ENCODE results near the gene CLRN1. TPM values are rescaled to one million over a fixed set of nuclear protein-coding genes. Genes with fewer than 3 reads are reported as not detected.

CLRN1 gene
- total RNA-seq, 6 donors from 2014 or later = not detected

DNA sequence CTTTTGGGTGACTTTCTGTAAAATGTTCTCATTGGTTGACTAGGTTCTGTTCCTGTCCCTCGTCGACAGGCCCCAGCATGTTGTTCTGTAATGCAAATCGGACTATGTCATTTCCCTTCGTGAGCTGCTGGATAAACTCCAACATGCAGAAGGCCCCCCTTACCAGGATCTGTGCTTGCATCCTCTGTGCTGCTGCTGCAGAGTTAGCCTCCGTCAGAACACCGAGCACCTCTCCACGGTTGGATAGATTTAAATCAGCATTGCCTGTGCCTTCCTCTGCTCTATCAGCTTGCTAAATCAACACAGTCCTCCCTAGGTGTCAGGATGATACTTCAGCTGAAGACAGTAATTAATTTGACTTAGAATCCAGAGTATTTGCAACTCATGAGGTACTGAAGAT is 54.6 kb downstream of the CLRN1 start:
- Histone ChIP-seq H3K4me3 (no peak overlapping the region), H3K27me3 (no peaks in the 10 kb centered on the region), H3K4me1 (no peaks in the 10 kb centered on the region), H3K36me3 (no peaks in the 10 kb centered on the region), H3K27ac (no peak overlapping the region), H3K9me3 (no peaks in the 10 kb centered on the region)
- ATAC-seq (ENCODE audit: low FRiP score in 2 of 2) (no peak), DNase-seq (no peak)
- 38 to 45% methylated on average over 7 of the region's 7 CpGs for WGBS, 2 donors
- TF ChIP-seq POLR2AphosphoS5 (IDR thresholded peaks at IDR 0.05) = no peak
- TF ChIP-seq, protein P1, sequence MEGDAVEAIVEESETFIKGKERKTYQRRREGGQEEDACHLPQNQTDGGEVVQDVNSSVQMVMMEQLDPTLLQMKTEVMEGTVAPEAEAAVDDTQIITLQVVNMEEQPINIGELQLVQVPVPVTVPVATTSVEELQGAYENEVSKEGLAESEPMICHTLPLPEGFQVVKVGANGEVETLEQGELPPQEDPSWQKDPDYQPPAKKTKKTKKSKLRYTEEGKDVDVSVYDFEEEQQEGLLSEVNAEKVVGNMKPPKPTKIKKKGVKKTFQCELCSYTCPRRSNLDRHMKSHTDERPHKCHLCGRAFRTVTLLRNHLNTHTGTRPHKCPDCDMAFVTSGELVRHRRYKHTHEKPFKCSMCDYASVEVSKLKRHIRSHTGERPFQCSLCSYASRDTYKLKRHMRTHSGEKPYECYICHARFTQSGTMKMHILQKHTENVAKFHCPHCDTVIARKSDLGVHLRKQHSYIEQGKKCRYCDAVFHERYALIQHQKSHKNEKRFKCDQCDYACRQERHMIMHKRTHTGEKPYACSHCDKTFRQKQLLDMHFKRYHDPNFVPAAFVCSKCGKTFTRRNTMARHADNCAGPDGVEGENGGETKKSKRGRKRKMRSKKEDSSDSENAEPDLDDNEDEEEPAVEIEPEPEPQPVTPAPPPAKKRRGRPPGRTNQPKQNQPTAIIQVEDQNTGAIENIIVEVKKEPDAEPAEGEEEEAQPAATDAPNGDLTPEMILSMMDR (IDR thresholded peaks at IDR 0.05) = no peak
- TF ChIP-seq POLR2A (IDR thresholded peaks at IDR 0.05) = no peak
- TF ChIP-seq EP300 (IDR thresholded peaks at IDR 0.05) = no peak

GRCh38 chr3:150913133-150913922 is 59.2 kb downstream of the CLRN1 start:
- TF ChIP-seq EP300 (IDR thresholded peaks at IDR 0.05) = no peak
- TF ChIP-seq POLR2AphosphoS5 (IDR thresholded peaks at IDR 0.05) = no peak
- TF ChIP-seq POLR2A (IDR thresholded peaks at IDR 0.05) = no peak
- TF ChIP-seq, protein P1 (IDR thresholded peaks at IDR 0.05) = no peak
- no peaks in the 10 kb centered on the region for H3K27me3 ChIP-seq
- H3K4me3 ChIP-seq = no peak overlapping the region
- 58 to 59% methylated on average over 4 of the region's 4 CpGs for WGBS, 2 donors
- no peaks in the 10 kb centered on the region for H3K9me3 ChIP-seq
- ATAC-seq (ENCODE audit: low FRiP score in 2 of 2) (no peak), DNase-seq (no peak)
- H3K4me1 ChIP-seq = no peaks in the 10 kb centered on the region
- no peak overlapping the region for H3K27ac ChIP-seq
- H3K36me3 ChIP-seq = no peaks in the 10 kb centered on the region

GRCh38 chr3:150912501-150912900 is 60.0 kb downstream of the CLRN1 start:
- no peak for ATAC-seq (ENCODE audit: low FRiP score in 2 of 2)
- 66 to 75% methylated on average over 3 of the region's 3 CpGs for WGBS, 2 donors
- no peak for TF ChIP-seq EP300 (IDR thresholded peaks at IDR 0.05)
- TF ChIP-seq, protein P1 (IDR thresholded peaks at IDR 0.05) = no peak

DNA sequence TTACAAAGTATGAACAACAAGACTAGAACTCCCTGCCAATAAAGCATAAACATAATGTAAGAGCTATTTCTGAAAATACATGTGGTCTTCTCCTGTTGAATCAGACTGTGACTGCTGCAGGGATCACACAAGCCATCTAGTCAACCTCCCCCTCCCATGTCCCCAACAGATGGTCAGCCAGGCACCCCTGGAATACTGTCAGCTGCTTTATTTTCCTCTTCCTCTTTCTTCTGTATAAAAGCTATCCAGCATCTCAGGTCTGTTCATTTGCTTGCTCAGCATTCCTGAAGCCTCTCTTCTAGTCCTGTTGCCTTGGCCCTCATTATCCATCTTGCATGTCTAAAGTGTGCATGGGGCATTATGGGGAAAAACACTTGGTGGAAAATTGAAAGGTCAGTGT is 60.8 kb downstream of the CLRN1 start:
- Histone ChIP-seq H3K27me3 (no peaks in the 10 kb centered on the region), H3K27ac (no peak overlapping the region), H3K36me3 (no peaks in the 10 kb centered on the region), H3K4me3 (no peak overlapping the region), H3K9me3 (no peaks in the 10 kb centered on the region), H3K4me1 (no peaks in the 10 kb centered on the region)
- DNase-seq = no peak
- TF ChIP-seq, protein P1 (IDR thresholded peaks at IDR 0.05) = no peak
- TF ChIP-seq POLR2A (IDR thresholded peaks at IDR 0.05) (no peak), POLR2AphosphoS5 (IDR thresholded peaks at IDR 0.05) (no peak), EP300 (IDR thresholded peaks at IDR 0.05) (no peak)
- no peak for ATAC-seq (ENCODE audit: low FRiP score in 2 of 2)

More at GRCh38 chr3:150912501-150912900, 60.0 kb downstream of the CLRN1 start:
- Histone ChIP-seq H3K27ac (no peak overlapping the region), H3K9me3 (no peaks in the 10 kb centered on the region), H3K4me3 (no peak overlapping the region), H3K36me3 (no peaks in the 10 kb centered on the region), H3K27me3 (no peaks in the 10 kb centered on the region), H3K4me1 (no peaks in the 10 kb centered on the region)
- no peak for DNase-seq

DNA sequence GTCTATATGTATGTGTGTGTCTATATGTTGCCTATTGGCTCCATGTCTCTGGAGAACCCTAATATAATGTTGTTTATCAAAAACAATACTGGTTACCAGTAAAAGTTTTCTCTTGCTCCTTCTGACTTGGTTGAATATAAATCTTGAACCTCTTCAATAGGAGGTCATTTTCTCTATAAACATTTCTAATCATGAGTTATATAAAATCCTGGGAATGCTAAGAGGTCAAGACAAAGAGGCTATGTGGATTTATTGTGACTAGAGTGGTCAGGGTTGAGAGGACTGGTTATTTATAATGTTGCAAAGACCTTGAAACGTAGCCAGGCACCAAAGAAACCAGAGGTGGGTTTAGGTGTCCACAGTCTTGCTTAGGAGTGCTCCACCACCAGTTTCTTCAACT is 66.1 kb downstream of the CLRN1 start:
- H3K4me1 ChIP-seq = no peaks in the 10 kb centered on the region

More for the DNA sequence above, 66.1 kb downstream of the CLRN1 start:
- ATAC-seq (ENCODE audit: low FRiP score in 2 of 2) = no peak
- Histone ChIP-seq H3K9me3 (no peaks in the 10 kb centered on the region), H3K27ac (no peak overlapping the region), H3K4me3 (no peak overlapping the region), H3K27me3 (no peaks in the 10 kb centered on the region), H3K36me3 (no peaks in the 10 kb centered on the region)
- DNase-seq = no peak
- WGBS, 2 donors = 67 to 74% methylated on average over 1 of the region's 1 CpG
- TF ChIP-seq, protein P1 (IDR thresholded peaks at IDR 0.05) = no peak
- TF ChIP-seq POLR2A (IDR thresholded peaks at IDR 0.05) (no peak), POLR2AphosphoS5 (IDR thresholded peaks at IDR 0.05) (no peak), EP300 (IDR thresholded peaks at IDR 0.05) (no peak)
